ENCODE data around the gene PARM1.

Gene PARM1
- total RNA-seq, result 0 to 1.4 reads per million in 2 donors

GRCh38 chr4:74932832-74933561 lies at the start of gene PARM1:
Gene PARM1 (plus strand): TSS chr4:74933116. CDS start chr4:74933328, 212 bp downstream.
- DNase-seq, result peak in 1 of 5 experiments; percentile 62

- DNase-seq, result no peak
Measured at GRCh38 chr4:74884266-74884665, 48.6 kb upstream of the PARM1 start.

GRCh38 chr4:74886484-74886883 lies 46.4 kb upstream of the PARM1 start:
- DNase-seq, result no peak

- DNase-seq, result no peak
Measured at GRCh38 chr4:74890341-74890740, 42.6 kb upstream of the PARM1 start.

GRCh38 chr4:74891037-74891436 lies 41.9 kb upstream of the PARM1 start:
- no peak for DNase-seq

GRCh38 chr4:74893171-74893570 lies 39.7 kb upstream of the PARM1 start:
- no peak for DNase-seq

GRCh38 chr4:74896595-74896994 lies 36.3 kb upstream of the PARM1 start:
- no peak for DNase-seq

GRCh38 chr4:74897386-74897785 lies 35.5 kb upstream of the PARM1 start:
- DNase-seq, result no peak

GRCh38 chr4:74900862-74901261 lies 32.1 kb upstream of the PARM1 start:
- DNase-seq, result no peak

- no peak for DNase-seq
Measured at GRCh38 chr4:74904509-74905065, 28.3 kb upstream of the PARM1 start.

- DNase-seq, result no peak
Measured at GRCh38 chr4:74906771-74907170, 26.1 kb upstream of the PARM1 start.

- DNase-seq, result no peak
Measured at GRCh38 chr4:74919783-74920182, 13.1 kb upstream of the PARM1 start.

- peak in 1 of 5 experiments; percentile 8 for DNase-seq
Measured at GRCh38 chr4:74920704-74921103, 12.2 kb upstream of the PARM1 start.

GRCh38 chr4:74921490-74921889 lies 11.4 kb upstream of the PARM1 start:
- peak in 1 of 5 experiments; percentile 13 for DNase-seq

- no peak for DNase-seq
Measured at GRCh38 chr4:74926007-74926406, 6.9 kb upstream of the PARM1 start.

GRCh38 chr4:74930162-74930561 lies 2.8 kb upstream of the PARM1 start:
- peak in 1 of 5 experiments; percentile 2 for DNase-seq

- DNase-seq, result no peak
Measured at GRCh38 chr4:74931376-74931775, 1.5 kb upstream of the PARM1 start.

GRCh38 chr4:74932010-74932409 lies 906 bp upstream of the PARM1 start:
- DNase-seq, result no peak

- peak in 1 of 5 experiments; percentile 3 for DNase-seq
Measured at GRCh38 chr4:74933562-74934015, 673 bp downstream of the PARM1 start.

GRCh38 chr4:74934016-74934831 lies 1.3 kb downstream of the PARM1 start:
- DNase-seq, result peak in 1 of 5 experiments; percentile 5

GRCh38 chr4:74934888-74935287 lies 2.0 kb downstream of the PARM1 start:
- no peak for DNase-seq

- no peak for DNase-seq
Measured at GRCh38 chr4:74941123-74941522, 8.2 kb downstream of the PARM1 start.

GRCh38 chr4:74942251-74942917 lies 9.5 kb downstream of the PARM1 start:
- no peak for DNase-seq
